SK-N-SH (cell line): Measurements from ENCODE around the gene ZNF597. TPM values are rescaled to one million over a fixed set of nuclear protein-coding genes. Genes with fewer than 3 reads are reported as not detected.

Source experiments
- CTCF ChIA-PET: fragments of 300-600, 350-600 bp; formaldehyde crosslinking; extraction: SDS; loops from one replicate; lab custom pipeline; 2021; lab: Yijun Ruan, JAX
- POLR2A ChIA-PET: fragments of 350-600 bp; sonication (Branson Sonifier 250); formaldehyde crosslinking; extraction: SDS; loops from one replicate; lab custom pipeline; 2020; ENCODE audit warnings: antibody characterized with exemption, inconsistent platforms; lab: Yijun Ruan, JAX
- DNase-seq: peaks from one replicate; pipeline ENCODE4 v3.0.0; 2012
- H2AFZ ChIP-seq: fragments of 200-600 bp; sonication (generic); 2 replicates; pipeline ENCODE4 v1.8.1; 2016; ENCODE audit warnings: antibody characterized with exemption, mild to moderate bottlenecking, low read depth
- H3F3A ChIP-seq: fragments of 200-600 bp; sonication (generic); replicated peaks from 2 replicates; pipeline ENCODE3; 2016; ENCODE audit warnings: antibody characterized with exemption, mild to moderate bottlenecking; ENCODE audit not compliant: insufficient read depth
- H3K27ac ChIP-seq, 2 experiments: fragments of 200-500 bp in 1 of 2; fragments of 200-600 bp in 1 of 2; sonication (Bioruptor generic) in 1 of 2; sonication (generic), shearing (Covaris generic) in 1 of 2; 2 replicates each; pipeline versions ENCODE4 v1.5.1 to v1.6.1; 2014 to 2016; ENCODE audit warnings: low read depth in 2 of 2, inconsistent platforms in 1 of 2, low read length in 1 of 2, mild to moderate bottlenecking in 1 of 2, mixed read lengths in 1 of 2
- H3K27me3 ChIP-seq: fragments of 200-600 bp; sonication (generic), shearing (Covaris generic); 2 replicates; pipeline ENCODE4 v1.6.1; 2016; ENCODE audit warnings: mixed run types; ENCODE audit not compliant: insufficient read depth
- H3K36me3 ChIP-seq, 2 experiments: fragments of 200-500 bp in 1 of 2; fragments of 200-600 bp in 1 of 2; sonication (Bioruptor generic) in 1 of 2; sonication (generic) in 1 of 2; replicated peaks in 1 of 2; 2 replicates each; pipeline versions ENCODE3 to v1.5.1; 2014 to 2016; ENCODE audit warnings: low read length in 1 of 2, mild to moderate bottlenecking in 1 of 2; ENCODE audit not compliant: insufficient read depth in 2 of 2, control insufficient read depth in 1 of 2
- H3K4me1 ChIP-seq, 2 experiments: fragments of 200-500 bp in 1 of 2; fragments of 200-600 bp in 1 of 2; sonication (Bioruptor generic) in 1 of 2; sonication (generic), shearing (Covaris generic) in 1 of 2; 2 replicates each; pipeline versions ENCODE4 v1.5.1 to v1.6.1; 2014 to 2016; ENCODE audit warnings: low read depth in 1 of 2, low read length in 1 of 2, mixed run types in 1 of 2; ENCODE audit not compliant: insufficient read depth in 2 of 2, control insufficient read depth in 1 of 2
- H3K4me2 ChIP-seq: fragments of 200-600 bp; sonication (generic), shearing (Covaris generic); 2 replicates; pipeline ENCODE4 v1.6.1; 2017; ENCODE audit warnings: mixed run types
- H3K4me3 ChIP-seq, 2 experiments: fragments of 200-500 bp in 1 of 2; fragments of 200-600 bp in 1 of 2; sonication (Bioruptor generic) in 1 of 2; sonication (generic), shearing (Covaris generic) in 1 of 2; 2 replicates each; pipeline versions ENCODE4 v1.5.1 to v1.8.1; 2014 to 2016; ENCODE audit warnings: low read depth in 2 of 2, inconsistent platforms in 1 of 2, low read length in 1 of 2, mild to moderate bottlenecking in 1 of 2, mixed read lengths in 1 of 2, moderate library complexity in 1 of 2
- H3K79me2 ChIP-seq: fragments of 200-600 bp; sonication (generic); 2 replicates; pipeline ENCODE4 v1.8.1; 2017; ENCODE audit warnings: mild to moderate bottlenecking; ENCODE audit not compliant: insufficient read depth
- H3K9ac ChIP-seq: fragments of 200-600 bp; sonication (generic); 2 replicates; pipeline ENCODE4 v1.6.1; 2017; ENCODE audit warnings: mixed run types
- H3K9me2 ChIP-seq: fragments of 200-600 bp; sonication (generic); 2 replicates; pipeline ENCODE4 v1.6.1; 2017; ENCODE audit warnings: mixed run types
- H3K9me3 ChIP-seq: fragments of 200-600 bp; sonication (generic); 2 replicates; pipeline ENCODE4 v1.6.1; 2017; ENCODE audit warnings: mixed run types, mild to moderate bottlenecking, moderate library complexity
- H4K20me1 ChIP-seq: fragments of 200-600 bp; sonication (generic); 2 replicates; pipeline ENCODE4 v1.6.1; 2017; ENCODE audit warnings: mild to moderate bottlenecking, mixed run types; ENCODE audit not compliant: insufficient read depth
- CTCF ChIP-seq: fragments of 200-600 bp; sonication (generic); IDR thresholded peaks from 2 replicates; pipeline ENCODE4 v1.6.1; 2017; ENCODE audit warnings: antibody characterized with exemption, mild to moderate bottlenecking, moderate library complexity
- ELF1 ChIP-seq: IDR thresholded peaks from 2 replicates; pipeline ENCODE4 v1.4.0; 2012
- IRF3 ChIP-seq: fragments of 150-350 bp; IDR thresholded peaks from 2 replicates; pipeline ENCODE4 v1.6.1; 2016; ENCODE audit warnings: mild to moderate bottlenecking, low read depth, low read length
- MEF2A ChIP-seq: IDR thresholded peaks from 2 replicates; pipeline ENCODE4 v1.4.0; 2012; ENCODE audit warnings: low read depth, borderline replicate concordance
- NRF1 ChIP-seq: IDR thresholded peaks from 2 replicates; pipeline ENCODE4 v1.6.1; 2012; ENCODE audit warnings: low read depth, mild to moderate bottlenecking, low read length
- PBX3 ChIP-seq: IDR thresholded peaks from 2 replicates; pipeline ENCODE4; 2012
- TAF1 ChIP-seq: IDR thresholded peaks from 2 replicates; pipeline ENCODE4 v1.6.1; 2012; ENCODE audit warnings: low read depth, mild to moderate bottlenecking, low read length, moderate library complexity, borderline replicate concordance
- WGBS: methylation state at CpG from one replicate; pipeline ENCODE4 v1.1.6; 2017; ENCODE audit warnings: low lambda C conversion rate; 5-methylcytosine and 5-hydroxymethylcytosine counted together
- polyA plus RNA-seq, 3 experiments: library from polyadenylated mRNA; depleted of rRNA; stranded (reverse); fragments of >200 nt; gene quantifications; 2 replicates each; pipeline ENCODE4 v1.2.3, GENCODE V29; 2012

The ZNF597 gene
- polyA plus RNA-seq, 1 of the 3 experiments (the other 2 are of a cell fraction), result 1.1 TPM

- peaks cover 72% of the 10 kb centered on the region for H3K79me2 ChIP-seq
Measured at GRCh38 chr16:3439637-3440036, 3.7 kb downstream of the ZNF597 start.

GRCh38 chr16:3434373-3434772, 8.9 kb downstream of the ZNF597 start:
- peaks cover 25% of the 10 kb centered on the region; the same call in 1 of the 2 replicates for H3K79me2 ChIP-seq
- no peak overlapping the region for H2AFZ ChIP-seq
- POLR2A ChIA-PET, result no interaction called here
- no peak overlapping the region for H3K4me3 ChIP-seq
- H3K9me3 ChIP-seq, result no peaks in the 10 kb centered on the region
- H4K20me1 ChIP-seq, result no peaks in the 10 kb centered on the region
- DNase-seq, result no peak
- H3K4me1 ChIP-seq, result no peaks in the 10 kb centered on the region; a peak in 1 of 4 replicates
- TF ChIP-seq TAF1 (no peak), CTCF (no peak), MEF2A (no peak), ELF1 (no peak)
- H3K9me2 ChIP-seq, result no peaks in the 10 kb centered on the region
- H3K9ac ChIP-seq, result no peak overlapping the region
- CTCF ChIA-PET, result no interaction called here
- peaks cover 18 to 21% of the 10 kb centered on the region in 2 experiments for H3K36me3 ChIP-seq
- no peak overlapping the region for H3K27ac ChIP-seq
- H3K27me3 ChIP-seq, result no peaks in the 10 kb centered on the region
- H3K4me2 ChIP-seq, result no peak overlapping the region
- H3F3A ChIP-seq, result no peaks in the 10 kb centered on the region

More at GRCh38 chr16:3439637-3440036, 3.7 kb downstream of the ZNF597 start:
- Histone ChIP-seq H3K36me3 (peaks cover 24 to 26% of the 10 kb centered on the region in 2 experiments), H3F3A (no peaks in the 10 kb centered on the region), H3K9ac (no peak overlapping the region), H3K9me2 (no peaks in the 10 kb centered on the region), H3K27ac (no peak overlapping the region), H4K20me1 (0 out of 2 replicates have a peak, but pooled peaks cover 3% of the 10 kb centered on the region), H3K4me3 (no peak overlapping the region), H3K9me3 (no peaks in the 10 kb centered on the region)
- CTCF ChIA-PET, result no interaction called here
- 56% methylated on average over 4 of the region's 4 CpGs for WGBS
- TF ChIP-seq IRF3 (no peak), PBX3 (no peak), CTCF (no peak), NRF1 (no peak)
- TF ChIP-seq, all 33 proteins: peak for 0
- no peaks in the 10 kb centered on the region for H3K27me3 ChIP-seq
- DNase-seq, result no peak
- POLR2A ChIA-PET, result no interaction called here
- no peak overlapping the region for H2AFZ ChIP-seq
- peaks cover 0 to 2% of the 10 kb centered on the region in 2 experiments; a peak in 1 of 4 replicates for H3K4me1 ChIP-seq
- H3K4me2 ChIP-seq, result no peak overlapping the region
